Astrocyte (in vitro differentiated cells and primary cell): ENCODE results near the gene CDC25A. TPM values are rescaled to one million over a fixed set of nuclear protein-coding genes. Genes with fewer than 3 reads are reported as not detected.
A peak's percentile ranks its signal among the peaks of the same experiment; 100 is the strongest.

Source experiments
- DNase-seq: peaks from one replicate; pipeline ENCODE4 v3.0.0-alpha.2; 2010; ENCODE audit warnings: low read depth
- FAIRE-seq: peaks from 2 replicates; lab custom pipeline; 2011; peaks lifted over from hg19 to GRCh38; lab: Jason Lieb, UNC
- H2AFZ ChIP-seq: 2 replicates; pipeline ENCODE4 v1.6.0; 2012; ENCODE audit warnings: low read depth, low read length, inconsistent platforms
- H3K27ac ChIP-seq: 2 replicates; pipeline ENCODE4 v1.5.1; 2011; ENCODE audit warnings: low read depth, low read length, inconsistent platforms
- H3K27me3 ChIP-seq: 2 replicates; pipeline ENCODE4 v1.6.0; 2011; ENCODE audit warnings: low read length, inconsistent platforms; ENCODE audit not compliant: insufficient read depth
- H3K36me3 ChIP-seq: 2 replicates; pipeline ENCODE4 v1.5.1; 2011; ENCODE audit warnings: low read length, inconsistent platforms; ENCODE audit not compliant: insufficient read depth
- H3K4me1 ChIP-seq: 2 replicates; pipeline ENCODE4 v1.5.1; 2011; ENCODE audit warnings: low read length, inconsistent platforms; ENCODE audit not compliant: insufficient read depth
- H3K4me2 ChIP-seq: 2 replicates; pipeline ENCODE4 v1.6.0; 2012; ENCODE audit warnings: low read length, inconsistent platforms
- H3K4me3 ChIP-seq: 2 replicates; pipeline ENCODE4 v1.5.1; 2011; ENCODE audit warnings: low read depth, mild to moderate bottlenecking, low read length, inconsistent platforms; ENCODE audit not compliant: insufficient read depth
- H3K79me2 ChIP-seq: 2 replicates; pipeline ENCODE4 v1.6.0; 2012; ENCODE audit warnings: mild to moderate bottlenecking, low read length, inconsistent platforms; ENCODE audit not compliant: insufficient read depth
- H3K9ac ChIP-seq: 2 replicates; pipeline ENCODE4 v1.6.0; 2012; ENCODE audit warnings: mild to moderate bottlenecking, low read length, inconsistent platforms
- H3K9me3 ChIP-seq: 2 replicates; pipeline ENCODE4 v1.5.1; 2012; ENCODE audit warnings: low read depth, mild to moderate bottlenecking, low read length, inconsistent platforms; ENCODE audit not compliant: insufficient read depth
- H4K20me1 ChIP-seq: 2 replicates; pipeline ENCODE4 v1.6.0; 2012; ENCODE audit warnings: low read length, inconsistent platforms; ENCODE audit not compliant: insufficient read depth
- H3K27ac Mint-ChIP-seq: one replicate; pipeline ENCODE4 v1.8.0; 2021; ENCODE audit warnings: mild to moderate bottlenecking, mixed read lengths; ENCODE audit not compliant: unreplicated experiment
- H3K27me3 Mint-ChIP-seq: one replicate; pipeline ENCODE4 v1.8.0; 2021; ENCODE audit warnings: low read depth, mixed read lengths; ENCODE audit not compliant: unreplicated experiment
- H3K36me3 Mint-ChIP-seq: one replicate; pipeline ENCODE4 v1.8.0; 2021; ENCODE audit warnings: low read depth, mixed read lengths; ENCODE audit not compliant: unreplicated experiment
- H3K4me1 Mint-ChIP-seq: one replicate; pipeline ENCODE4 v1.8.0; 2021; ENCODE audit warnings: low read depth, mixed read lengths; ENCODE audit not compliant: unreplicated experiment
- H3K4me3 Mint-ChIP-seq: one replicate; pipeline ENCODE4 v1.8.0; 2021; ENCODE audit warnings: mild to moderate bottlenecking, moderate library complexity, mixed read lengths; ENCODE audit not compliant: unreplicated experiment
- H3K9me3 Mint-ChIP-seq: one replicate; pipeline ENCODE4 v1.8.0; 2021; ENCODE audit warnings: mild to moderate bottlenecking, mixed read lengths; ENCODE audit not compliant: unreplicated experiment
- CTCF ChIP-seq: IDR thresholded peaks from 2 replicates; pipeline ENCODE4 v1.5.1; 2011; ENCODE audit warnings: low read depth, mild to moderate bottlenecking, inconsistent platforms, low read length, moderate library complexity; ENCODE audit not compliant: insufficient read depth
- EZH2 ChIP-seq: IDR thresholded peaks from 2 replicates; pipeline ENCODE4 v1.6.1; 2012; ENCODE audit warnings: mild to moderate bottlenecking, low read length, inconsistent platforms; ENCODE audit not compliant: insufficient read depth
- total RNA-seq: library from RNA; stranded (reverse); gene quantifications from 2 replicates; pipeline ENCODE4 v1.2.1, GENCODE V29; 2021

The CDC25A gene
- total RNA-seq, 1 donor from 2014 or later, result 5.1 TPM

- Mint-ChIP-seq H3K4me1 (peaks cover 7% of the 10 kb centered on the region), H3K27ac (no peak overlapping the region), H3K36me3 (peaks cover 20% of the 10 kb centered on the region), H3K4me3 (no peak overlapping the region), H3K9me3 (no peaks in the 10 kb centered on the region), H3K27me3 (no peaks in the 10 kb centered on the region)
- H3K9ac ChIP-seq, result no peak overlapping the region
- H3K4me2 ChIP-seq, result no peak overlapping the region
- TF ChIP-seq EZH2 (no peak), CTCF (no peak)
- H2AFZ ChIP-seq, result no peak overlapping the region
- no peaks in the 10 kb centered on the region for H3K4me1 ChIP-seq
- FAIRE-seq, result no peak
- H3K9me3 ChIP-seq, result no peaks in the 10 kb centered on the region
- DNase-seq, result no peak
- H3K36me3 ChIP-seq, result peaks cover 43% of the 10 kb centered on the region
- H3K79me2 ChIP-seq, result peaks cover 18% of the 10 kb centered on the region
- peaks cover 5% of the 10 kb centered on the region for H4K20me1 ChIP-seq
- H3K4me3 ChIP-seq, result no peak overlapping the region
- H3K27me3 ChIP-seq, result no peaks in the 10 kb centered on the region
- no peak overlapping the region for H3K27ac ChIP-seq
These were observed 10.1 kb downstream of the CDC25A start for GRCh38 chr3:48178072-48178471.

- Histone ChIP-seq H3K4me2 (no peak overlapping the region), H3K79me2 (no peaks in the 10 kb centered on the region), H3K4me3 (no peak overlapping the region), H3K4me1 (peaks cover 14% of the 10 kb centered on the region), H3K36me3 (peaks cover 15% of the 10 kb centered on the region), H2AFZ (no peak overlapping the region), H3K9me3 (no peaks in the 10 kb centered on the region), H3K9ac (no peak overlapping the region), H3K27ac (no peak overlapping the region), H4K20me1 (no peaks in the 10 kb centered on the region), H3K27me3 (no peaks in the 10 kb centered on the region)
- peaks cover 8% of the 10 kb centered on the region for H3K36me3 Mint-ChIP-seq
- TF ChIP-seq EZH2 (no peak), CTCF (peak; percentile 69)
- H3K4me3 Mint-ChIP-seq, result no peak overlapping the region
- no peak overlapping the region for H3K27ac Mint-ChIP-seq
- no peaks in the 10 kb centered on the region for H3K27me3 Mint-ChIP-seq
- H3K4me1 Mint-ChIP-seq, result peaks cover 6% of the 10 kb centered on the region
- DNase-seq (peak; percentile 28), FAIRE-seq (no peak)
- H3K9me3 Mint-ChIP-seq, result no peaks in the 10 kb centered on the region
These were observed 30.3 kb downstream of the CDC25A start for GRCh38 chr3:48157950-48158376.

- no peak overlapping the region for H3K4me3 ChIP-seq
- H3K27me3 ChIP-seq, result no peaks in the 10 kb centered on the region
- H2AFZ ChIP-seq, result no peak overlapping the region
- TF ChIP-seq EZH2 (no peak), CTCF (no peak)
- H3K9ac ChIP-seq, result no peak overlapping the region
- peaks cover 14% of the 10 kb centered on the region for H3K4me1 ChIP-seq
- H3K4me3 Mint-ChIP-seq, result no peak overlapping the region
- peaks cover 15% of the 10 kb centered on the region for H3K36me3 ChIP-seq
- FAIRE-seq, result no peak
- no peak overlapping the region for H3K4me2 ChIP-seq
- peaks cover 6% of the 10 kb centered on the region for H3K4me1 Mint-ChIP-seq
- no peaks in the 10 kb centered on the region for H4K20me1 ChIP-seq
- no peaks in the 10 kb centered on the region for H3K9me3 ChIP-seq
- H3K27ac Mint-ChIP-seq, result no peak overlapping the region
- H3K36me3 Mint-ChIP-seq, result peaks cover 8% of the 10 kb centered on the region
- DNase-seq, result peak; percentile 42
- H3K27me3 Mint-ChIP-seq, result no peaks in the 10 kb centered on the region
- H3K9me3 Mint-ChIP-seq, result no peaks in the 10 kb centered on the region
- no peaks in the 10 kb centered on the region for H3K79me2 ChIP-seq
- H3K27ac ChIP-seq, result no peak overlapping the region
These were observed 30.9 kb downstream of the CDC25A start for GRCh38 chr3:48157202-48157840.
